Lower leg skin (tissue), 4 donors: Measurements from ENCODE around the gene CD200R1. TPM values are rescaled to one million over a fixed set of nuclear protein-coding genes. Genes with fewer than 3 reads are reported as not detected.

Experiments
- DNase-seq, 2 donors: peaks; one replicate each; pipeline ENCODE4 v3.0.0-alpha.2; 2019; ENCODE audit warnings: low spot score in 2 of 2
- H3K4me3 ChIP-seq: fragments of 200-600 bp; sonication (generic); 2 replicates; pipeline ENCODE4 v1.5.1; 2017; ENCODE audit warnings: mild to moderate bottlenecking, low read depth; ENCODE audit not compliant: poor library complexity, severe bottlenecking
- CTCF ChIP-seq, 3 donors: fragments of 450-650 bp; IDR thresholded peaks; one replicate each; pipeline ENCODE4 v1.5.1; 2016; ENCODE audit warnings: antibody characterized with exemption in 3 of 3, mild to moderate bottlenecking in 3 of 3, moderate library complexity in 2 of 3
- POLR2A ChIP-seq, 2 donors: fragments of 450-650 bp; IDR thresholded peaks; one replicate each; pipeline ENCODE4 v1.6.1; 2016 to 2017; ENCODE audit warnings: antibody characterized with exemption in 2 of 2, mild to moderate bottlenecking in 1 of 2, moderate library complexity in 1 of 2
- WGBS, 2 donors: methylation state at CpG; one replicate each; pipeline ENCODE4 v1.1.5; 2018; 5-methylcytosine and 5-hydroxymethylcytosine counted together
- intact Hi-C: fragments of 100-400 bp; cut with DNase I; formaldehyde crosslinking; loops from one replicate; pipeline ENCODE4 v1.15.0; 2023; ENCODE audit warnings: low total_unique reads
- total RNA-seq, 4 donors: library from RNA; depleted of rRNA; stranded (reverse); fragments of >200 nt; gene quantifications; one replicate each; pipeline ENCODE4 v1.1.0, GENCODE V29; 2016

Gene CD200R1
- total RNA-seq, 4 donors from 2014 or later, result 1.1 to 5.9 (median 1.8) TPM; not detected in 1

- WGBS, 2 donors, result 25 to 47% methylated on average over 1 of the region's 1 CpG
- intact Hi-C loops, result no loop called here
- TF ChIP-seq CTCF (IDR thresholded peaks at IDR 0.05) (no peak), POLR2A (IDR thresholded peaks at IDR 0.05) (no peak)
Observed at GRCh38 chr3:112980080-112980479, 5.2 kb upstream of the CD200R1 start.

DNA sequence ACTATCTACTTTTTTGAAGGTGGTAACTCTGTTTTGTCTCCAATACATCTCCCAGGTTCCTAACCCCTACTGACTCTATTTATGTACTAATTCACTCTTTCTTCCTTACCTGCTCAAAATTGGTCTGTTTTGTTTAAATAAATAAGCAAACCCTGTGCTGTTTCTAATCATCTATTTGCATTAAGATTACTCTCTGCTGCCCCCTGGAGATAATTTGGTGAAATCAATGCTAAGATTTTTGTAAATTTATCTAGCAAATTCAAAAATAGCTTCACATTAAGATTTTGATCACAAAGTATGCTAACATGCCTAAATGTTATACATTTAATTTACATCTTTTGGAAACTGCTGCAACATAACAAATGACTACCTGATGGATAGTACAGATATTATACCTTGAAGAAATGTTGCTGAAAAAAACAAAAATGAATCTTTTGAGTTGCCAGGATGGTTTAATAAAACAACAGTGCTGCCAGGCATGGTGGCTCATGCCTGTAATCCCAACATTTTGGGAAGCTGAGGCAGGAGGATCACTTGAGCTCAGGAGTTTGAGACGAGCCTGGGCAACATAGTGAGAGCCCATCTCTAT lies 4.4 kb upstream of the CD200R1 start:
- intact Hi-C loops, result loop anchor here (5.0 kb wide), 1 partner anchor 337 kb away; the partner anchor contains the start of gene CCDC80
- WGBS, 2 donors, result 74 to 78% methylated on average over 1 of the region's 1 CpG
- no peak for DNase-seq
- H3K4me3 ChIP-seq, result no peak overlapping the region
- TF ChIP-seq POLR2A (IDR thresholded peaks at IDR 0.05) (no peak), CTCF (IDR thresholded peaks at IDR 0.05) (no peak)

More at GRCh38 chr3:112980080-112980479, 5.2 kb upstream of the CD200R1 start:
- no peak for DNase-seq
- no peak overlapping the region for H3K4me3 ChIP-seq

- WGBS, 2 donors, result 57 to 71% methylated on average over 2 of the region's 2 CpGs
- no peak for TF ChIP-seq POLR2A (IDR thresholded peaks at IDR 0.05)
- TF ChIP-seq CTCF (IDR thresholded peaks at IDR 0.05), result no peak
- no peak for DNase-seq
- intact Hi-C loops, result loop anchor here (5.0 kb wide), 1 partner anchor 335 kb away; the partner anchor contains the start of gene CCDC80
- H3K4me3 ChIP-seq, result no peak overlapping the region
Observed at GRCh38 chr3:112976953-112977352, 2.0 kb upstream of the CD200R1 start.

GRCh38 chr3:112976001-112976400 lies 1.1 kb upstream of the CD200R1 start:
- DNase-seq, result no peak
- intact Hi-C loops, result loop anchor here (5.0 kb wide), 1 partner anchor 334 kb away; the partner anchor contains the start of gene CCDC80
- H3K4me3 ChIP-seq, result no peak overlapping the region
- no peak for TF ChIP-seq CTCF (IDR thresholded peaks at IDR 0.05)
- no peak for TF ChIP-seq POLR2A (IDR thresholded peaks at IDR 0.05)

DNA sequence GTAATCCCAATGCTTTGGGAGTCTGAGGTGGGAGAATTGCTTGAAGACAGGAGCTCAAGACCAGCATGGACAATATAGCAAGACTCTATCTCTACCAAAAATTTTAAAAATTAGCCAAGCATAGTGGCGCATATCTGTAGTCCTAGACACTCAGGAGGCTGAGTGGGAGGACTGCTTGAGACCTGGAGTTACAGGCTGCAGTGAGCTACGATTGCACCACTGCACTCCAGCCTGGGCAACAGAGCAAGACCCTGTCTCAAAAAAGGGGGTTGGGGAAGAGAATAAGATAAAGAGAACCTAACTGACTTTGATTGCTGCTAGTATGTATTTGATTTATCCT lies 755 bp downstream of the CD200R1 start:
- H3K4me3 ChIP-seq, result no peak overlapping the region
- DNase-seq, result no peak
- WGBS, 2 donors, result 71 to 83% methylated on average over 2 of the region's 2 CpGs
- TF ChIP-seq CTCF (IDR thresholded peaks at IDR 0.05) (no peak), POLR2A (IDR thresholded peaks at IDR 0.05) (no peak)
- intact Hi-C loops, result no loop called here
